ENCODE data around the gene CDK1. TPM values are rescaled to one million over a fixed set of nuclear protein-coding genes. Genes with fewer than 3 reads are reported as not detected.

The CDK1 gene
- 25.2 TPM for total RNA-seq

- ATAC-seq, result peak; percentile 100
Observed at GRCh38 chr10:60778214-60778970, at the start of gene CDK1. CDK1 (plus strand) TSS chr10:60778478; CDS start chr10:60780166, 1,688 bp downstream.

- no peak for ATAC-seq
Observed at GRCh38 chr10:60729106-60729505, 49.2 kb upstream of the CDK1 start.

- peak; percentile 24 for ATAC-seq
Observed at GRCh38 chr10:60731134-60731885, 47.0 kb upstream of the CDK1 start.

- ATAC-seq, result no peak
Observed at GRCh38 chr10:60732198-60732806, 46.0 kb upstream of the CDK1 start.

- ATAC-seq, result peak; percentile 46
Observed at GRCh38 chr10:60732807-60733516, 45.3 kb upstream of the CDK1 start.

GRCh38 chr10:60733517-60733822, 44.8 kb upstream of the CDK1 start:
- peak; percentile 93 for ATAC-seq

GRCh38 chr10:60733826-60734225, 44.5 kb upstream of the CDK1 start:
- ATAC-seq, result no peak

- no peak for ATAC-seq
Observed at GRCh38 chr10:60734226-60734625, 44.1 kb upstream of the CDK1 start.

- ATAC-seq, result peak; percentile 54
Observed at GRCh38 chr10:60735244-60735643, 43.0 kb upstream of the CDK1 start.

GRCh38 chr10:60737242-60737641, 41.0 kb upstream of the CDK1 start:
- no peak for ATAC-seq

- ATAC-seq, result no peak
Observed at GRCh38 chr10:60739558-60739957, 38.7 kb upstream of the CDK1 start.

GRCh38 chr10:60742512-60742911, 35.8 kb upstream of the CDK1 start:
- no peak for ATAC-seq

GRCh38 chr10:60747817-60748469, 30.3 kb upstream of the CDK1 start:
- peak; percentile 80 for ATAC-seq

GRCh38 chr10:60753152-60753551, 25.1 kb upstream of the CDK1 start:
- ATAC-seq, result no peak

GRCh38 chr10:60753817-60754216, 24.5 kb upstream of the CDK1 start:
- no peak for ATAC-seq

- no peak for ATAC-seq
Observed at GRCh38 chr10:60757420-60757895, 20.8 kb upstream of the CDK1 start.

- no peak for ATAC-seq
Observed at GRCh38 chr10:60759181-60759580, 19.1 kb upstream of the CDK1 start.

GRCh38 chr10:60760711-60761210, 17.5 kb upstream of the CDK1 start:
- ATAC-seq, result peak; percentile 58

- peak; percentile 73 for ATAC-seq
Observed at GRCh38 chr10:60762554-60762953, 15.7 kb upstream of the CDK1 start.

- ATAC-seq, result peak; percentile 87
Observed at GRCh38 chr10:60767424-60767823, 10.9 kb upstream of the CDK1 start.

GRCh38 chr10:60769406-60769805, 8.9 kb upstream of the CDK1 start:
- ATAC-seq, result no peak

GRCh38 chr10:60777696-60778213, 523 bp upstream of the CDK1 start:
- ATAC-seq, result no peak

Data from esophagus mucosa (tissue), 1 donor.